ENCODE results near the gene HNRNPF.
"Not testable (repeated sequence)": the region's sequence is repeated elsewhere in the genome, so short reads cannot be mapped to it uniquely, and the experiment has no call there.

The HNRNPF gene

GRCh38 chr10:43396928-43397624 is 11.9 kb downstream of the HNRNPF start:
- no peak for DNase-seq (ENCODE audit: low read depth, low spot score)

DNA sequence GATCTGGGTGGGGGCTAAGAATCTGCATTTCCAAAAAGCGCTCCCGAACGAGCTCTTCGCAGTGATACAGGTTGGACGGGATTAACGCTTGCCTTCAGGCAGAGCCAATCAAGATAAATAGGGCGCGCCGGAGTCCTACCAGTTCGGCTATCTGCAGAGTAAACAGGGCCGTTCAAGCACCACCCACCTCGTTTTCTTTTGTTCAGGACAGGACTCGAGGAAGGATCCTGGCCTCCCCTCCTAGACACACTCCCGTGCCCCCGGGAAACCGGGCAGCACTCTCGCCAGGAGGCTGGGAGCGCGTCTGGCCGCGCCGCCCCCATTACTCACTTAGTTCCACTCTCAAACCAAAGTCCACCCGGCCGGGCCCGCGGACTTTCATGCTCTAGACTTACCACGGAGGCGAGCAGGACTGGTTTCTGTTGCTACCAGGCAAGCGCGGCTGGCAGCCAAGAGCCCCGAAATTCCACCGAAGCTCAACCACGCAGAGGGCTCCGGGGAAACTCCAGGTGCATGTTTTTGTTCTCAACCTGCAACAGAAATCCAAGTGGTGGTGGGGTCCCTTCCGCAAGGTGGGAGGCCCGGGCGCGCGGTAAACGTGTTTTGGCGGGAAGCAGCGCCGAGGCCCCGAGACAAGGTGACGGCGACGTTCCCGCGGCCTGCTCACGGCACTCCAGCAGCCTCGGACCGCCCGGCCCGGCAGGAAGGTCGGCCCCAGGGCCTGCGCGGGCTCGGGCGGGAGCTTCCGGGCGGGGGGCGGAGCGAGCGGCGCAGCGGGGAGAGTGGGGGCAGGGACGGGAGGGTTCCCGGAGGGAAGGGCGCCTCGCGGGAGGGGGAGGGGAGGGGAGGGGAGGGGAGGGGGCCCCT is 12.7 kb downstream of the HNRNPF start:
- DNase-seq (ENCODE audit: low read depth, low spot score): no peak

DNA sequence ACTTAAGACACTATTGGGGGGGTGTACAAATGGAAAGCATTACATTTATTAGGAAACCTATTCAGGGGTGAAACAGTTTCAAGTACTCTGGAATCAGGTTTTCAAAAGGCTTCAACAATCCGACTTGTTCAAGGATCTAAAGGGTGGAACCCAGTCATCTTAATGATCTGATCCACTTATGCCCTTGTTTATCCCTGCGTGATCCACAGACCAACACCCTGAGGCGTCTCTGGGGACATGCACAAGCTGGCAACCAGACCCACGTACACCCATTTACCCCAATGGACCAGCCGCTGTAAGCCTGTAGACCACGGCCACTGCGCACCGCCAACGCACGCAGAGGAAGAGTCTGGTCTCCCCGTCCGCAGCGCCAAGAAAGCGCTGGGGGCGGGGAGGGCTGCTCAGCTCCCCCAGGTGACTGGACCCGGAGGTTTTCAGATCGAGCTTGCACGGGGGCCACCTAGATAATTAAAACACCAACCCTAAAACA is 13.4 kb downstream of the HNRNPF start:
- DNase-seq (ENCODE audit: low read depth, low spot score): no peak

GRCh38 chr10:43394868-43395267 is 14.1 kb downstream of the HNRNPF start:
- DNase-seq (ENCODE audit: low read depth, low spot score): no peak

- DNase-seq (ENCODE audit: low read depth, low spot score): no peak
These were observed 15.2 kb downstream of the HNRNPF start for GRCh38 chr10:43393606-43394360.

- not testable (repeated sequence) for DNase-seq (ENCODE audit: low read depth, low spot score)
These were observed 15.8 kb downstream of the HNRNPF start for GRCh38 chr10:43393186-43393585.

DNA sequence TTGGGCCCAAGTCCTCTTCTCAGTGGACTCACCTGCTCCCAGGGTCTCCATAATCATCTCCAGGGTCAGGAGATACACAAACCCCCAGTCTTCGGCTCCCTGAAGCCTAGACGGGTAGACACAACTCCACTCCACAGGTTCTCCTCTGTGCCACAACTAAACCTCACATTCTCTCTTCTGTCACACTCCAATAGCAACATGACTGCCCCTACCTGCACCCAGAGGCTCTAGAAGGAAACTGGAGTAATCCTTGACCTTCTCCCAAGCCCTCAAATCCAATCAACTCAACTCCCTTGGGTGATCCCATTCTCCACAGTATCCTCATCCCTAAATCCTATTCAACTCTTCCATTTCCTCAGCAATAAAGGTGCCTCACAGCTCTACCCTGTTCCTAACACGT is 16.2 kb downstream of the HNRNPF start:
- no peak for DNase-seq (ENCODE audit: low read depth, low spot score)

DNA sequence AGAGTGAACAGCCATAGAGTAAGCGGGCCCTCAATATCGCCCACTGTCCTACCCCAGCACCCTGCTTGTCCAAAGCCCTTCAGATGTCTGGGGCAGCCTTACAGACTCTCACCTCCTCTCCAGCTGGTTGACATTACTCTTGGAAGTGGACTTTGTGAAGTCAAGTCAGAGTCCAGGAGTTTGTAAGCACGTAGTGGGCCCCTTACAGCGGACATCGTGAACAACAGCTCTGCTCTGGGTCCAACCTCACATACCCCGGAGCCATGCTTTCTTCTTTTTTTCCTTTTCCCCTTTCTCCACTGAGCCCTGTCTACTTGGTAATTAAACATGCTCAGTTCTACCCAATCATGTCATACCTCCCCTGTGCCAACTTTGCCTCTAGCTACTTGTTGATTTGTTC is 17.5 kb downstream of the HNRNPF start:
- DNase-seq (ENCODE audit: low read depth, low spot score): no peak

DNA sequence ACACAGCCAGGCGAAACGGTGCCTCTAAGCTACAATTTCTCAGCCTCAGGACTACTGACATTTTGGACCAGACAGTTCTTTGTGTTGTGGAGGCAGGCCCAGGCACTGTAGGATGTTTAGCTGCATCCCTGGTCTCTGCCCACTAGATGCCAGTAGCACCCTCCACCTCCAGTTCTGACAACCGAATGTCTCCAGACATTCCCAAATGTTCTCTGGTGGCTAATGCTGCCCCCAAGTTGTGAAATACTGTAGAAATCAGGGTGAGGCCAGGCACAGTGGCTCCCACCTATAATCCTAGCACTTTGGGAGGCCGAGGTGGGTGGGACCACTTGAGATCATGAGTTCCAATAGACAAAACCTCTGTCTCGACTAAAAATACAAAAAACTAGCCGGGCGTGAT is 18.2 kb downstream of the HNRNPF start:
- DNase-seq (ENCODE audit: low read depth, low spot score): no peak

GRCh38 chr10:43390333-43390732 is 18.7 kb downstream of the HNRNPF start:
- no peak for DNase-seq (ENCODE audit: low read depth, low spot score)

DNA sequence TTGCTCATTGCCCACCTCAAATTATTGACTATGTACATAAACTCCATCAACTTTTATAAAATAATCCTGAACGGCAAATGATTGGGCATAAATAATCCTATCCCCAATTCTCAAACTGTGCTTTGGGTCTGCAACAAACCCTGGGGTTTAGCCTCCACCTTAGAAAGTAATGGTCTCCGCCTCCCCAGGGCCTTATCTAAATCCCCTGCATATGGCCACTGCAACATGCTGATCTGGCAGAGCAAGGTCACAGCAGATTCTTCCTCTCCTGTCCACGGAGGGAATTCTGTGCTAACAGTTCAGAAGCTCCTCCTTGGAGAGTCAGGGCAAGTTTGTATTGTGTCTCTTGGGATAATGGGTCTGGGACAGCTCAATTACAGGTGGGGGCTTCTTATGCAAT is 19.1 kb downstream of the HNRNPF start:
- no peak for DNase-seq (ENCODE audit: low read depth, low spot score)

- DNase-seq (ENCODE audit: low read depth, low spot score): no peak
These were observed 21.3 kb downstream of the HNRNPF start for GRCh38 chr10:43387678-43388032.

DNA sequence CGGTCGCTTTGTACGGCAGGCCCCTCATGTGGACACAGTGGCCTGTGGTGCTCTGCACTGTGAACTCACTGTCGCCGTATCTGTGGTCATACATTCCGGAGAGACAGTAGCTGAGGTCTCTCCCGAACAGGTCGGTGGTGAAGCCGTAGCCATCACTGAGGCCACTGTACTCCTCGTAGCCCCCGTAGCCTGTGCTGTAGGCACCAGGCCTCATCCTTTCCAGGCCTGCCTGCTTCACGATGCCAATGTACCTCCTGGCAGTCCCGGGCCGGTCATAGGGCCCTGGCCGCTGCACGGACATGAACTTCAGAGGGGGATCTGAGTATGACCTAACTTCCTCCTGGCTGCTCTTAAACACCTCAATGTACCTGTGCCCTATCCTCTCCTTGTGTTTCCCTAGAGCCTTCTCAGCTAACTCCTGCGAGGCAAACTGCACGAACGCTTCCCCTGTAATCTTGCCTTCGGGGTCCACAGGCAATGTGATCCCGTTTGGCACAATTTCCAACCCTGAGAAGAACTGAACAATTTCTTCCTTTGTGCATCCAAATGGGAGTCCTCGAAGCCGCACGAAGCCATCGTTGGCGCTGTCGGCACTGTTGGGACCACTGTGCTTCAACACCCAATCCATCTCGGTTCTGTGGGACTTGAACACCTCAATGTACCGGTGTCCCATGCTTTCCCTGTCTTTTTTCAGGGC is 21.9 kb downstream of the HNRNPF start:
- DNase-seq (ENCODE audit: low read depth, low spot score): no peak

- no peak for DNase-seq (ENCODE audit: low read depth, low spot score)
These were observed 22.4 kb downstream of the HNRNPF start for GRCh38 chr10:43386549-43386948.

GRCh38 chr10:43385412-43386004 is 23.5 kb downstream of the HNRNPF start:
- no peak for DNase-seq (ENCODE audit: low read depth, low spot score)

DNA sequence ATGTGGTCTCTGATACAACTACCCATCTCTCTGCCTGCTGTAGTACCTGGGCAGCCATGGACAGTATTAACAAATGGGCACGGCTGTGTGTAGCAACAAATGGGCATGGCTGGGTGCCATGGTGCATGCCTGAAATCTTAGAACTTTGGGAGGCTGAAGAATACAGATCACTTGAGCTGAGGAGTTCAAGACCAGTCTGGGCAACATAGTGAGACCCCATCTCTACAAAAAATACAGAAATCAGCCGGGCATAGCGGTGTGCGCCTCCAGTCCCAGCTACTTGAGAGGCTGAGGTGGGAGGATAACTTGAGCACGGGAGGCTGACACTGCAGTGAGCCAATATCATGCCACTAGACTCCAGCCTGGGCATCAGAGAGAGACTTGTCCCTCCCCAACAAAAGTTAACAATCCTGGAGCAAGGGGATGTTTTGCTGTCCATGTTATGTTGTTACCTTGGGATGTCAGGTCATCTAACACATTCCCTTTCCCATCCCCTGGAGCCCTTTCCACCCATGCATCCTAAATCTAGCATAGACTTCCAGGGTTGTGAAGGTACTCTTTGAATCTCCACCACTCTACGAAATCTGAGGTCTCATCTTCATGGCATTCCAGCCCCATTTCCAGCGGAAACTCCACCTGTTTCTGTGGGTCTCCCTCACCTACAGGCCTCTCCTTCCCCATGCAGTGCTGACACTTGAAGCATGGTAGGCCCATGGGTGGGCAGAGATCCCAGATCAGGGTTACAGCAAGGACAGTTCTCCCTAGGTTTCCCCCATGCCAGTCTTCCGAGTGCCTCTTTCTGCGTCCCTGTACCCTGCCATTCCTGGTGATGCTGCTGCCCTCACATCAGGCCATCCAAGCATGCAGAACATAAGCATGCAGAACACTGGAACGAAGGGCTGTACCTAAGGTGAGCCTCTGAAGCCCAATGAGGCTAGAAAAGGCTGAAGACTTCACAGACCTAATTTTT is 24.4 kb downstream of the HNRNPF start:
- no peak for DNase-seq (ENCODE audit: low read depth, low spot score)

DNA sequence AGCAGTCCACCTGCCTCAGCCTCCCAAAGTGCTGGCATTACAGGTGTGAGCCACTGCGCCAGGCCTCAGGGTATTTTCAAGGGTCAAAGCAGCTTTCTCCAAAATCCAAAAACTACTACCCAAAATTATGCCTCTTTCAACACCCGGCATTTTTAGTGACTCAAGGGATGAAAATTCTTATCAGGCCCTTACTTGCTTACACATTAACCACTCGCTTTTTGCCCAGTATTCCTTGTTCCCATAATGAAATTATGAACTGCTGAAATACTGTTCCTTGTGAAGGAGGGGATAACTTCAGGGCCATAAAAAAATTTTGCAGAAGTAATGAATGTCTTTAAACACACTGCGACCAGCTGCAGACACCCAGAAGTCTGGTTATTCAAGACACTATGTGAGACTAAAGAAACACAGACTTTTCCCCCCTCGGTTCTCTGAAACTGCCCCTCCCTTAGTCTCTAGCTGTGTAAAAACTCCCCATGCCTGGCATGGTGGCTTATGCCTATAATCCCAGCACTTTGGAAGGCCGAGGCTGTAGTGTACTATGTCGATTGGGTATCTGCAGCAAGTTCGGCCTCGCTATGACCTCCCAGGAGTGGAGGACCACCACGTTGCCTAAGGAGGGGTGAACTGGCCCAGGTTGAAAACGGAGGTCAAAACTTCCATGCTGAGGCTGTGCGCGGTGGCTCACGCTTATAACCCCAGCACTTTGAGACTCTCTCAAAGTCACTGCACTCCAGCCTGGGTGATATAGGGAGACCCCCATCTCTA is 25.6 kb downstream of the HNRNPF start:
- no peak for DNase-seq (ENCODE audit: low read depth, low spot score)

DNA sequence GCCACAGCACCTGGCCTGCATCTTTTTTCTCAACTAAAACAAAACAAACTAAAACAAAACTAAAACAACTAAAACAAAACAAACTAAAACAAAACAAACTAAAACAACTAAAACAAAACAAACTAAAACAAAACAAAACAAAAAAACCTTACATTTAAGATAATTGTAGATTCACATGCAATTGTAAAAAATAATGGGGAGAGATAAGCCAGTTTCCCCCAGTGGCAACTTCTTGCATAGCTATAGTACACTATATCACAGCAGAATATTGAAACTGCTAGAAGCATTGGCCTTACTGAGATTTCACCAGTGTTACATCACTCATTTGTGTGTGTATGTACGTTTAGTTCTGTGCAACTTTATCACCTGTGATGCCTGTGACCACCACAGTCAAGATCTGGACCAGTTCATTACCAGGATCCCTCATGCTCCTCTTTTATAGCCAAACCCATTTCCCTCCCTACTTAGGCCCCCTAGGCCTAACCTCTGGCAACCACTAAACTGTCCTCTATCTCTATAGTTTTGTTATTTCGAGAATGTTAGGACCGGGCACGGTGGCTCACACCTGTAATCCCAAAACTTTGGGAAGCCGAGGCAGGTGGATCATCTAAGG is 28.3 kb downstream of the HNRNPF start:
- no peak for DNase-seq (ENCODE audit: low read depth, low spot score)

DNA sequence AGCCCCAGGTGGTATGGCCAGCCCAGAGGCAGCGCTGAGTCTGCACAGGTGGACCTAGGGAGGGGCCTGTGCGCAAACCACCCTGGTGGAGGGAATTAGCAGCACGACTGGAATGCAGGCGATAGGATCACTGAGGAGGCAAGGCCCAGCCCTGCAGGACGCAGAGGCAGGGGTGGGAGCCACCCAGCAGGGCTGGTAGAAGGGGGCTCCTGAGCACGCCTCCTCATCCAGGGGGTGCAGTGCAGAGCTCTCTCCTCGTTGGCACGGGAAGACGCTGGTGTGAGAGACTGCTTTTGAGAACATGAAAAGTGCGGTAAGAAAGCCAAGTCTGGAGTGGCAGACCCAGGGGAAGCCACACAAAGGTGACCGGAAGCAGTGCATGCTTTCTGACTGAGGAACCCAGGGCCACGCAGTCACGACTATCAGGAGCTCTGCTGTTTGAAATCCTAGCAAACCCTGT is 31.5 kb downstream of the HNRNPF start:
- DNase-seq (ENCODE audit: low read depth, low spot score): no peak

Measured in brain pericyte (primary cell).